ENCODE measurements around the gene KLHDC8A.

DNA sequence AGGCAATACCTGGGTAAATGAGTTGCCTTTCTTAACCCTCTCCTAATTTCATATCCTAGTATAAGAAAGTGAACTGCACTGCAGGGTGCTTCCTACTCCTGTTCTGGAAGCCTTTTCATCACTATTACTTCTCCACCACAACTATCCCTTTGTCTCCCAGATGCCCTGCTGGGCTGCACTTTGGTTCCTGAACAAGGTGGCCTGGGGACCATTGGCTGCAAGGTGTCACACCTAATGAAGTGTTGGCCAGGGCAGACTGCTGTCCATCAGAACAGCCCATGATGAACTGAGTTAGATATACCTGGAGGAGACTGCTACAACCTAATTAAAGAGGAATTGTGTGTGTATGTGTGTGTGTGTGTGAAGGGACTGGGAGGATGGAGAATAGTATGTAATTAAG, 1.9 kb upstream of the KLHDC8A start:
- TF ChIP-seq CTCF (IDR thresholded peaks at IDR 0.05) (no peak), POLR2A (IDR thresholded peaks at IDR 0.05) (no peak)
